A549 (cell line): ENCODE results near the gene SELENOT. TPM values are rescaled to one million over a fixed set of nuclear protein-coding genes. Genes with fewer than 3 reads are reported as not detected.

ENCODE experiments used
- ATAC-seq, 2 experiments: fragments of 200-7000 bp in 1 of 2; fragments of >200 bp in 1 of 2; cut with Nextera tagmentation in 1 of 2; cut with Tn5 transposase in 1 of 2; 3 replicates each; pipeline versions ENCODE4 v1.8.0 to v1.9.1; 2018 to 2020; ENCODE audit warnings: mild to moderate bottlenecking in 1 of 2, moderate library complexity in 1 of 2
- CTCF ChIA-PET: fragments of 300-600 bp; sonication (Branson Sonifier 250); formaldehyde crosslinking; extraction: SDS; loops from one replicate; lab custom pipeline; 2021; ENCODE audit warnings: antibody characterized with exemption, inconsistent platforms; lab: Yijun Ruan, JAX
- POLR2A ChIA-PET: fragments of 350-600 bp; formaldehyde crosslinking; extraction: SDS; loops from one replicate; lab custom pipeline; 2021; ENCODE audit warnings: antibody characterized with exemption, inconsistent platforms; lab: Yijun Ruan, JAX
- DNase-seq, 2 experiments: peaks; one replicate each; pipeline versions ENCODE4 v3.0.0 to v3.0.0-alpha.2; 2011 to 2016; ENCODE audit warnings: low read depth in 1 of 2, low spot score in 1 of 2
- FAIRE-seq: peaks from 2 replicates; lab custom pipeline; 2011; peaks lifted over from hg19 to GRCh38; lab: Jason Lieb, UNC
- H3K27ac ChIP-seq, 2 experiments: fragments of >200 bp; sonication (Bioruptor Twin); formaldehyde crosslinking; 3 replicates each; pipeline ENCODE4 v1.5.1; 2016 to 2017
- H3K4me1 ChIP-seq: fragments of >200 bp; sonication (Bioruptor Twin); formaldehyde crosslinking; 3 replicates; pipeline ENCODE4 v1.6.1; 2016
- H3K4me2 ChIP-seq: fragments of >200 bp; sonication (Bioruptor Twin); formaldehyde crosslinking; 3 replicates; pipeline ENCODE4 v1.6.1; 2016
- H3K4me3 ChIP-seq: fragments of >200 bp; sonication (Bioruptor Twin); formaldehyde crosslinking; 3 replicates; pipeline ENCODE4 v1.5.1; 2016
- H3K9me3 ChIP-seq: fragments of >200 bp; sonication (Bioruptor Twin); formaldehyde crosslinking; 3 replicates; pipeline ENCODE4 v1.6.1; 2016
- BHLHE40 ChIP-seq: IDR thresholded peaks from 2 replicates; pipeline ENCODE4 v1.6.1; 2012; ENCODE audit warnings: low read depth, low read length, inconsistent platforms
- CBX2 ChIP-seq: fragments of 200-600 bp; sonication (generic); IDR thresholded peaks from 2 replicates; pipeline ENCODE4 v1.6.1; 2016; ENCODE audit warnings: low read depth, mild to moderate bottlenecking, borderline replicate concordance
- CBX8 ChIP-seq: fragments of 200-600 bp; sonication (generic); IDR thresholded peaks from 2 replicates; pipeline ENCODE4 v1.6.1; 2016
- CEBPB ChIP-seq, 2 experiments: fragments of >200 bp in 1 of 2; sonication (Bioruptor Twin) in 1 of 2; formaldehyde crosslinking in 1 of 2; IDR thresholded peaks; 2 replicates each; pipeline ENCODE4 v1.6.1; 2012 to 2016
- E2F6 ChIP-seq: IDR thresholded peaks from 2 replicates; pipeline ENCODE4 v1.6.1; 2012; ENCODE audit warnings: low read depth, borderline replicate concordance
- EHF ChIP-seq: fragments of 250-450 bp; sonication (Bioruptor Pico); IDR thresholded peaks from 2 replicates; pipeline ENCODE4 v1.5.0; 2020; ENCODE audit warnings: mild to moderate bottlenecking
- FOSL2 ChIP-seq, 2 experiments: fragments of 450-650 bp in 1 of 2; fragments of >200 bp in 1 of 2; sonication (Bioruptor Twin) in 1 of 2; formaldehyde crosslinking; IDR thresholded peaks; 2 replicates each; pipeline versions ENCODE4 v1.5.0 to v1.6.1; 2016 to 2020; ENCODE audit warnings: mild to moderate bottlenecking in 1 of 2, moderate library complexity in 1 of 2
- HDAC2 ChIP-seq: fragments of 200-600 bp; sonication (generic); IDR thresholded peaks from 2 replicates; pipeline ENCODE4 v1.6.1; 2016
- HEYL ChIP-seq: fragments of 250-450 bp; sonication (Bioruptor Pico); IDR thresholded peaks from 2 replicates; pipeline ENCODE4 v1.8.0; 2021; ENCODE audit warnings: mild to moderate bottlenecking, moderate library complexity
- HMGXB4 ChIP-seq: fragments of 250-450 bp; sonication (Bioruptor Pico); IDR thresholded peaks from 2 replicates; pipeline ENCODE4 v1.5.0; 2021; ENCODE audit warnings: mild to moderate bottlenecking, moderate library complexity, borderline replicate concordance
- HOXA7 ChIP-seq: fragments of 250-450 bp; sonication (Bioruptor Pico); IDR thresholded peaks from 2 replicates; pipeline ENCODE4 v1.5.0; 2020; ENCODE audit warnings: mild to moderate bottlenecking, moderate library complexity
- HOXB5 ChIP-seq: fragments of 250-450 bp; sonication (Bioruptor Pico); IDR thresholded peaks from 2 replicates; pipeline ENCODE4 v1.5.0; 2020; ENCODE audit warnings: mild to moderate bottlenecking, moderate library complexity
- KDM1A ChIP-seq: fragments of 200-600 bp; sonication (generic); IDR thresholded peaks from 2 replicates; pipeline ENCODE4 v1.6.1; 2016; ENCODE audit warnings: low read depth, mild to moderate bottlenecking
- MAFK ChIP-seq: fragments of 450-650 bp; IDR thresholded peaks from 2 replicates; pipeline ENCODE4 v1.6.1; 2014; ENCODE audit not compliant: partially characterized antibody
- MYC ChIP-seq: IDR thresholded peaks from 2 replicates; pipeline ENCODE4 v1.6.1; 2012; ENCODE audit warnings: mild to moderate bottlenecking, inconsistent platforms, low read length, improper control_type of control experiment, borderline replicate concordance
- NFE2L2 ChIP-seq: fragments of 150-350 bp; conservative IDR thresholded peaks from 2 replicates; pipeline ENCODE4 v1.6.1; 2014; ENCODE audit warnings: low read length
- NR3C1 ChIP-seq: fragments of >200 bp; sonication (Bioruptor Twin); formaldehyde crosslinking; IDR thresholded peaks from 3 replicates; pipeline ENCODE4 v1.6.1; 2017
- PHF8 ChIP-seq: fragments of 200-600 bp; sonication (generic); IDR thresholded peaks from 2 replicates; pipeline ENCODE4 v1.6.1; 2016; ENCODE audit warnings: low read depth, mild to moderate bottlenecking, antibody characterized with exemption, moderate library complexity, borderline replicate concordance
- POLR2A ChIP-seq: IDR thresholded peaks from 2 replicates; pipeline ENCODE4 v1.6.1; 2012; ENCODE audit warnings: mild to moderate bottlenecking, low read length
- RCOR1 ChIP-seq: fragments of 150-350 bp; IDR thresholded peaks from 2 replicates; pipeline ENCODE4 v1.6.1; 2014; ENCODE audit warnings: antibody characterized with exemption, low read length, low read depth
- TFCP2L1 ChIP-seq: fragments of 250-450 bp; sonication (Bioruptor Pico); IDR thresholded peaks from 2 replicates; pipeline ENCODE4 v1.5.0; 2021; ENCODE audit warnings: mild to moderate bottlenecking
- TP53 ChIP-seq: fragments of 250-450 bp; sonication (Bioruptor Pico); IDR thresholded peaks from 2 replicates; pipeline ENCODE4 v1.5.0; 2021; ENCODE audit warnings: mild to moderate bottlenecking, moderate library complexity
- ZFP36 ChIP-seq: fragments of 450-650 bp; IDR thresholded peaks from 2 replicates; pipeline ENCODE4 v1.6.1; 2014; ENCODE audit warnings: borderline replicate concordance; ENCODE audit not compliant: partially characterized antibody
- ZNF302 ChIP-seq: fragments of 250-450 bp; sonication (Bioruptor Pico); IDR thresholded peaks from 2 replicates; pipeline ENCODE4 v1.9.0; 2021; ENCODE audit warnings: inconsistent platforms, mild to moderate bottlenecking, moderate library complexity
- WGBS: methylation state at CpG from one replicate; pipeline ENCODE4 v1.1.6; 2017; ENCODE audit errors: missing lambda C conversion rate; 5-methylcytosine and 5-hydroxymethylcytosine counted together
- polyA plus RNA-seq, 4 experiments: library from polyadenylated mRNA; depleted of rRNA in 3 of 4; stranded (reverse); fragments of >200 nt; fragmentation: RNase III in 1 of 4; extraction: RNeasy Plus Mini Kit Qiagen cat#74134 plus additional on column Dnase treatment in 1 of 4; gene quantifications; 2 replicates in 3 of 4; 3 replicates in 1 of 4; pipeline ENCODE4 v1.2.3, GENCODE V29; 2011 to 2017

Gene SELENOT
- polyA plus RNA-seq, 2 of the 4 experiments (the other 2 are of a cell fraction): 100 to 536 TPM

- no peak for FAIRE-seq
- CTCF ChIA-PET: no interaction called here
- ATAC-seq: no peak
- POLR2A ChIA-PET: no interaction called here
- Histone ChIP-seq H3K4me3 (no peak overlapping the region), H3K4me2 (no peak overlapping the region), H3K4me1 (peaks cover 10% of the 10 kb centered on the region; the same call in 2 of the 3 replicates), H3K9me3 (no peaks in the 10 kb centered on the region), H3K27ac (no peak overlapping the region)
- DNase-seq: no peak
- TF ChIP-seq HOXB5 (no peak), POLR2A (no peak), HEYL (CRISPR knock-in tag) (no peak), CBX8 (no peak), NFE2L2 (no peak), HOXA7 (CRISPR knock-in tag) (no peak), CEBPB (IDR thresholded peaks at IDR 0.05) (no peak), TFCP2L1 (CRISPR knock-in tag) (no peak), MYC (no peak), MAFK (no peak), E2F6 (no peak), KDM1A (no peak), BHLHE40 (no peak), NR3C1 (no peak), PHF8 (no peak), CBX2 (no peak), FOSL2 (IDR thresholded peaks at IDR 0.05) (no peak), FOSL2 (CRISPR knock-in tag; IDR thresholded peaks at IDR 0.05) (no peak), ZFP36 (no peak), RCOR1 (no peak)
- 88% methylated on average over 2 of the region's 2 CpGs for WGBS
Measured at GRCh38 chr3:150627557-150627956, 24.4 kb downstream of the SELENOT start.

DNA sequence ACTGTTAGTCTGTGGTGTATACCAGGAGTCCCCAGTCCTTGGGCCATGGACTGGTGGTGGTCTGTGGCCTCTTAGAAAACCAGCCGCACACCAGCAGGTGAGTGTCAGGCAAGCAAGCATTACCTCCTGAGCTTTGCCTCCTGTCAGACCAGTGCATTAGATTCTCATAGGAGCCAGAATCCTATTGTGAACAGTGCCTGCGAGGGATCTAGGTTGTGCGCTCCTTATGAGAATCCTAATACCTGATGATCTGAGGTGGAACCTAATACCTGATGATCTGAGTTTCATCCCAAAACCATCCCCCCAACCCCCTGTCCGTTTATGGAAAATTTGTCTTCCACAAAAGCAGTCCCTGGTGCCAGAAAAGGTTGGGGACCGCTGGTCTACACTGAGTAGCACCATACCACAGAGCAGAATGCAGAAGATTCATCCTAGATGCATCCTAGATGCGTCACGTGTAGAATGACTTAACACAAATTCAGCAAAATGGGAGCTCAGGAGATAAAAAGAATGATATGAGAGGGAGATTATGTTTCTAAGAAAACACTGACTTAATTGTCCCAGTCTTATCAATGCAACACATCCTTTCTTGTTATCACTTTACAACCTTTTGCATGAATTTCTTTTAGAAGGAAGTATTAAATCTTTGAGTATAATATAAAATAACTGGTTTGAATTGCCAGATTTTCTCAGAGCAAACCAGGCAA lies 28.5 kb downstream of the SELENOT start:
- Histone ChIP-seq H3K4me2 (no peak overlapping the region), H3K27ac (no peak overlapping the region), H3K4me1 (no peaks in the 10 kb centered on the region), H3K4me3 (no peak overlapping the region), H3K9me3 (no peaks in the 10 kb centered on the region)
- FAIRE-seq (no peak), ATAC-seq (no peak), DNase-seq (no peak)
- no peak for TF ChIP-seq RCOR1
- no peak for TF ChIP-seq TP53
- TF ChIP-seq EHF: no peak
- TF ChIP-seq ZNF302 (CRISPR knock-in tag): no peak
- TF ChIP-seq HMGXB4: no peak
- CTCF ChIA-PET: interaction anchor here (0.5 kb wide), 1 partner anchor 158 kb away, joined by 3 read pairs; no protein-coding TSS in a partner anchor
- POLR2A ChIA-PET: interaction anchor here (1.9 kb wide), 1 partner anchor 29 kb away, joined by 7 read pairs; the partner anchor contains the start of gene SELENOT
- WGBS: 92% methylated on average over 7 of the region's 7 CpGs

DNA sequence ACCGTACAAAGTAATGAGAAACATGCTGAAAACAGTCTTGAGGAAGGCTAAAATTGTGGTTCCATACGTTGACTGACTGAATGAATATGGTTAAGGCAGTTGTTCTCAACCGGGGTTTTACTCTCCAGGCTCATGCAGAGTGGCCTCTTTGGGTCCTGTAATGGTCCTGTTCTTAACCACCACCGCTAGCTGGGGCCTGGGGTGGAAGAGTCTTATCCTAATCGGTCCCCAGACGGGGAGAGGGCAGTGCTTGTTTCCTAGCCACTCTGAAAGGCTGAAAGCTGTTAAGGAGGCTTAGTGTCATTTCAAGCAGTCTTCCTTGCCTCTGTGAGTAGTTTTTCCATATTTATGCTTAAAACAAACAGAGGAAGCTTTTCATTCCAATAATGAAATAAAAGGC lies 32.0 kb downstream of the SELENOT start:
- ATAC-seq: no peak
- H3K27ac ChIP-seq: no peak overlapping the region
- CTCF ChIA-PET: interaction anchor here (0.6 to 1.7 kb wide), 3 partner anchors 13 to 91 kb away, joined by 3 to 6 read pairs (median 4); no protein-coding TSS in a partner anchor
- no peak overlapping the region for H3K4me3 ChIP-seq
- no peak overlapping the region for H3K4me2 ChIP-seq
- 87% methylated on average over 6 of the region's 6 CpGs for WGBS
- no peaks in the 10 kb centered on the region for H3K4me1 ChIP-seq
- TF ChIP-seq HMGXB4 (no peak), HDAC2 (no peak)
- POLR2A ChIA-PET: no interaction called here
- H3K9me3 ChIP-seq: no peaks in the 10 kb centered on the region
- no peak for FAIRE-seq
- no peak for DNase-seq
